ENCODE measurements around the gene TAF6L. TPM values are rescaled to one million over a fixed set of nuclear protein-coding genes. Genes with fewer than 3 reads are reported as not detected.

TAF6L gene, protein sequence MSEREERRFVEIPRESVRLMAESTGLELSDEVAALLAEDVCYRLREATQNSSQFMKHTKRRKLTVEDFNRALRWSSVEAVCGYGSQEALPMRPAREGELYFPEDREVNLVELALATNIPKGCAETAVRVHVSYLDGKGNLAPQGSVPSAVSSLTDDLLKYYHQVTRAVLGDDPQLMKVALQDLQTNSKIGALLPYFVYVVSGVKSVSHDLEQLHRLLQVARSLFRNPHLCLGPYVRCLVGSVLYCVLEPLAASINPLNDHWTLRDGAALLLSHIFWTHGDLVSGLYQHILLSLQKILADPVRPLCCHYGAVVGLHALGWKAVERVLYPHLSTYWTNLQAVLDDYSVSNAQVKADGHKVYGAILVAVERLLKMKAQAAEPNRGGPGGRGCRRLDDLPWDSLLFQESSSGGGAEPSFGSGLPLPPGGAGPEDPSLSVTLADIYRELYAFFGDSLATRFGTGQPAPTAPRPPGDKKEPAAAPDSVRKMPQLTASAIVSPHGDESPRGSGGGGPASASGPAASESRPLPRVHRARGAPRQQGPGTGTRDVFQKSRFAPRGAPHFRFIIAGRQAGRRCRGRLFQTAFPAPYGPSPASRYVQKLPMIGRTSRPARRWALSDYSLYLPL
- polyA plus RNA-seq (2011; rRNA removed) (8.9 and 13.4 TPM in 2 replicates), polyA minus RNA-seq (2011; rRNA and poly(A)+ RNA removed) (15.9 and 17.9 TPM in 2 replicates)

- peak; percentile 89 for DNase-seq (ENCODE audit: low read depth, low spot score)
- CTCF ChIA-PET = interaction anchor here (0.5 to 1.7 kb wide), 6 partner anchors 10 to 158 kb away, joined by 3 to 9 read pairs (median 4); partner anchors contain the start of genes POLR2G and TMEM179B
- POLR2A ChIA-PET = interaction anchor here (0.7 to 3.1 kb wide), 9 partner anchors 10 to 106 kb away, joined by 3 to 21 read pairs (median 6); partner anchors contain the start of genes C11orf98, CSKMT, HNRNPUL2 and POLR2G
- Histone ChIP-seq H3K4me3 (ENCODE audit: low read depth, low read length) (peak within 1 kb of the TSS; percentile 77), H3K27ac (ENCODE audit: low read depth, low read length) (peak within 1 kb of the TSS; percentile 85), H3K9me3 (ENCODE audit: control insufficient read depth, insufficient read depth, low read length) (no peaks in the 10 kb centered on the region), H3K27me3 (ENCODE audit: control insufficient read depth, insufficient read depth, low read length) (no peaks in the 10 kb centered on the region)
- TF ChIP-seq CTCF (IDR thresholded peaks at IDR 0.05; ENCODE audit: low read depth, low read length) = no peak
These were observed at the start of gene TAF6L for GRCh38 chr11:62771144-62772021. TAF6L (plus strand) TSS chr11:62771396; CDS start chr11:62775784, 4,388 bp downstream.

- H3K27ac ChIP-seq (ENCODE audit: low read depth, low read length) = no peak overlapping the region
- ChIA-PET POLR2A (no interaction called here), CTCF (interaction anchor here (1.5 kb wide), 1 partner anchor 8 kb away, joined by 3 read pairs; no protein-coding TSS in a partner anchor)
- H3K27me3 ChIP-seq (ENCODE audit: control insufficient read depth, insufficient read depth, low read length) = no peaks in the 10 kb centered on the region
- no peak overlapping the region for H3K4me3 ChIP-seq (ENCODE audit: low read depth, low read length)
- TF ChIP-seq CTCF (IDR thresholded peaks at IDR 0.05; ENCODE audit: low read depth, low read length) = 0 out of 2 replicates have a peak, but pooled peaks have one; percentile 26
- DNase-seq (ENCODE audit: low read depth, low spot score) = no peak
- no peaks in the 10 kb centered on the region; the same call in 1 of the 2 replicates for H3K9me3 ChIP-seq (ENCODE audit: control insufficient read depth, insufficient read depth, low read length)
These were observed 49.2 kb upstream of the TAF6L start for GRCh38 chr11:62721994-62722393.

DNA sequence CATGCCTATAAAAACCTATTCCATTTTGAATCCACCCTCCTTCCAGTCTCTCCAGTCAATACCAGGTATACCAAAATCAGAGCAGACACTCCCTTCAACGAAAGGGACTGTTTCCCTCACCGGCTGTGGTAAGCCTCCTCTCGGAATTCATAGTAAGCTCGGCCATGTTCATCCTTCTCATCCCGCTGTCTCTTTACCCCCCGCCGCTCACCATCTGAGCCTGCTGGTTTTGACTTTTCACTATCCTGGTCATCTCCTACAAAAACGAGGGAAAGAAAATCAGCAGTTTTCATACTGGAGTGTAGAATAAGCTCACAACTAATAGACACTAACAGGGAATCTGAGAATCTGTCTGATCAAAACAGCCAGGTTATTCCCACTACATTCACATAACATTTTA is 47.0 kb upstream of the TAF6L start:
- POLR2A ChIA-PET = interaction anchor here (0.7 kb wide), 1 partner anchor 66 kb away, joined by 3 read pairs; no protein-coding TSS in a partner anchor
- Histone ChIP-seq H3K4me3 (ENCODE audit: low read depth, low read length) (peak overlapping the region; percentile 99), H3K27ac (ENCODE audit: low read depth, low read length) (no peak overlapping the region), H3K27me3 (ENCODE audit: control insufficient read depth, insufficient read depth, low read length) (no peaks in the 10 kb centered on the region), H3K9me3 (ENCODE audit: control insufficient read depth, insufficient read depth, low read length) (no peaks in the 10 kb centered on the region; the same call in 1 of the 2 replicates)
- CTCF ChIA-PET = interaction anchor here (1.3 to 1.4 kb wide), 2 partner anchors 62 to 329 kb away, joined by 4 to 7 read pairs; no protein-coding TSS in a partner anchor
- TF ChIP-seq CTCF (IDR thresholded peaks at IDR 0.05; ENCODE audit: low read depth, low read length) = no peak
- no peak for DNase-seq (ENCODE audit: low read depth, low spot score)

DNA sequence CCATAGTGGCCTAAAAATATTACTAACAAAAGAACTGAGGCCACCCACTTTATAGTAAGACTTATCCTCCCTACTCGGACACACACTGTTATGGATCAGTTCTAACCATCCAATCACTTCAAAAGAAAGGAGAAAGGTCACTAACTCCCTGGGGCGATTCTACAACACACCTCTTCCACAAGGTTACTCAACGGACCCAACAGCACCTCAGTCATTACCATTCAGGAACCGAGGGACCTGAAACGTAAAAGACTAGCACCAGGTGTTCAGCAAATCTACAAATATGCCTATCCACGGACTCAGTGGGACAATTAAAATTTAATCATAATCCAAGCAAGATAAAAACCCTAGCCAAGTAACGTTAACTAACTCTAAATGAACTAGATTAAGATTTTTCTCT is 45.5 kb upstream of the TAF6L start:
- Histone ChIP-seq H3K27ac (ENCODE audit: low read depth, low read length) (no peak overlapping the region), H3K4me3 (ENCODE audit: low read depth, low read length) (peak overlapping the region; percentile 99), H3K9me3 (ENCODE audit: control insufficient read depth, insufficient read depth, low read length) (no peaks in the 10 kb centered on the region; the same call in 1 of the 2 replicates), H3K27me3 (ENCODE audit: control insufficient read depth, insufficient read depth, low read length) (no peaks in the 10 kb centered on the region)
- CTCF ChIA-PET = no interaction called here
- no peak for DNase-seq (ENCODE audit: low read depth, low spot score)
- TF ChIP-seq CTCF (IDR thresholded peaks at IDR 0.05; ENCODE audit: low read depth, low read length) = no peak
- POLR2A ChIA-PET = interaction anchor here (3.1 kb wide), 1 partner anchor 60 kb away, joined by 30 read pairs; the partner anchor contains the start of genes C11orf98 and CSKMT

Measured in AG04450 (cell line).